GM10266 (cell line): ENCODE results near the gene ATAD3A.

Experiments
- DNase-seq: peaks from one replicate; pipeline ENCODE4 v3.0.0; 2012; ENCODE audit errors: extremely low spot score
- CTCF ChIP-seq: IDR thresholded peaks from 2 replicates; pipeline ENCODE4 v1.5.1; 2012; ENCODE audit warnings: mild to moderate bottlenecking, low read depth; ENCODE audit not compliant: control insufficient read depth, insufficient read depth; ENCODE audit errors: missing control alignments

ATAD3A gene

GRCh38 chr1:1567891-1568291 lies 55.9 kb downstream of the ATAD3A start:
- no peak for TF ChIP-seq CTCF
- no peak for DNase-seq

- no peak for TF ChIP-seq CTCF
- no peak for DNase-seq
Observed at GRCh38 chr1:1569341-1569740, 57.4 kb downstream of the ATAD3A start.

GRCh38 chr1:1573843-1574720 lies 62.1 kb downstream of the ATAD3A start:
- DNase-seq: peak; percentile 92
- TF ChIP-seq CTCF: no peak

GRCh38 chr1:1574721-1575537 lies 63.0 kb downstream of the ATAD3A start, which contains the start of gene SSU72:
TSS of gene SSU72 (minus strand) at chr1:1574863. CDS start at chr1:1574557, 306 bp downstream.
- TF ChIP-seq CTCF: no peak
- peak; percentile 98 for DNase-seq

- DNase-seq: no peak
- TF ChIP-seq CTCF: no peak
Observed at GRCh38 chr1:1577367-1578011, 65.5 kb downstream of the ATAD3A start.

- DNase-seq: no peak
- TF ChIP-seq CTCF: no peak
Observed at GRCh38 chr1:1578371-1578940, 66.5 kb downstream of the ATAD3A start.
